HG03066 (cell line): ENCODE measurements around the gene STAC.
A peak's percentile ranks its signal among the peaks of the same experiment; 100 is the strongest.

Source experiments
- ATAC-seq: cut with Tn5 transposase; IDR thresholded peaks from one replicate; pipeline ENCODE4 v1.9.1; 2021; ENCODE audit warnings: low read depth; ENCODE audit not compliant: unreplicated experiment

Gene STAC

GRCh38 chr3:36511791-36512486 lies 131.6 kb downstream of the STAC start:
- ATAC-seq: no peak

DNA sequence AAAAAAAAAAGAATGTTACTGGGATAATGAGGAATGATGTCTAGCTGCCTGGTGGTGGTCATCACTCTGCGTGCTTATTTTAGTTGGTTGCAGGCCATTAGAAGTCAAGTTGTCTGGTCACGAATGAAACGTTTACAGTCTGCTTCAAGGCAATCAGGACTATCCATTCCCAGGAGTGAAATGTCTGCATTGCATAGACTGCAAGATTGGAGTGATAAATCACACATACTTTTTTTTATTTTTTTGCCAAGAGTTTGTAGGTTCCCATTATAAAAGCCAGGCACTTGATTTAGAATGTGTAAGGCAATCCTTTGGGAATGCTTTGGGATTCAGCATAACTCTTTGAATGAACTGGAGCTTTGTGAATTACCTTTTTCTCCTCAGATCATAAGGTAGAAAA lies 132.3 kb downstream of the STAC start:
- ATAC-seq: no peak

GRCh38 chr3:36514171-36514570 lies 133.9 kb downstream of the STAC start:
- no peak for ATAC-seq

- ATAC-seq: no peak
Observed at GRCh38 chr3:36519682-36520081, 139.4 kb downstream of the STAC start.

GRCh38 chr3:36520241-36521006 lies 140.1 kb downstream of the STAC start:
- ATAC-seq: no peak

GRCh38 chr3:36521007-36521379 lies 140.7 kb downstream of the STAC start:
- ATAC-seq: no peak

DNA sequence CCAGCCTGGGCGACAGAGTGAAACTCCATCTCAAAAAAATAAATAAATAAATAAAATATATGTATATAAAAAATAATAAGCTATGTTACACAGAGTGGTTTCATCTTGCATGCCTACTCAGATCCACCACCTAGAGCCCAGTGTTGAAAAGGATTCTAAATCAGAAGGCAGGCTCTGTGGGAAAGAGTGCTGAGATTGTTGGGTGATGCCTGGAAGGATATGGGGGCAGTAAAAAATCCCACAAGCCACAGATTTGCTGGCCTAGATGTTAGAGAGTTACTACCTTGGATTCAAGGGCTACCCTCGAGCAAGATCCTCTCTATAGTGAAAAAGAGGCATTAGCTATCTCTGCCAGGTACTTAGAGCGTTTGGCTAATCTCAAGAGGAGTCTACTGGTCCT lies 144.3 kb downstream of the STAC start:
- ATAC-seq: no peak

- ATAC-seq: no peak
Observed at GRCh38 chr3:36525115-36525801, 145.0 kb downstream of the STAC start.

- ATAC-seq: no peak
Observed at GRCh38 chr3:36538136-36538749, 157.9 kb downstream of the STAC start.

DNA sequence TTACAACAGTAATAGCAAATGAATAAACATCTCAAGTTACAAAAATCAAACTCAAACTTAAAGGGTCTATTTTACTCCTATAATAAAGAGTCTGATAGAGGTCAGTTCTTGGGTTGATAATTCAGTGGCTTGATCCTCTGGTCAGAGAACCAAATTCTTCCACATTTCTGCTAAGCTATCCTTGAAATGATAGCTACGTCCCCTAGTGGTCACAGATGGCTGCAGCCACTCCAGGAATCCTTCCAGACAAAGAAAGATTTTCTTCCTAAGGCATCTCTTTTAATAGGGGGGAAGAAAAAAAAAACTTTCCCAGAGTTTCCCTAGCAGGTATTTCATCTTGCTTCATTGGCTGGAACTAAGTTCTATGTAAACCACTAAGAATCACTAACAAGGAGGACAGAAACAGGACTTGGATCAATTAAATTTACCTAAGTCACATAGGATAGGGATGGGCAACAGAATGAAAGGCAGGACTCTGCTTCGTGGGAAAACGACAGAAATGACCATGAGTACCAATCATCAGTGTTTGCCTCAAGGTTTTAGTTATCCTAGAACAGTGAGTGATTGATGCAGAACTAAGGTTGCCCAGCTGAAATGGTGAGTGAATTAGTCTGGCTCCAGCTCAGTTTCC lies 160.7 kb downstream of the STAC start:
- ATAC-seq: no peak

GRCh38 chr3:36542186-36542585 lies 161.9 kb downstream of the STAC start:
- no peak for ATAC-seq

DNA sequence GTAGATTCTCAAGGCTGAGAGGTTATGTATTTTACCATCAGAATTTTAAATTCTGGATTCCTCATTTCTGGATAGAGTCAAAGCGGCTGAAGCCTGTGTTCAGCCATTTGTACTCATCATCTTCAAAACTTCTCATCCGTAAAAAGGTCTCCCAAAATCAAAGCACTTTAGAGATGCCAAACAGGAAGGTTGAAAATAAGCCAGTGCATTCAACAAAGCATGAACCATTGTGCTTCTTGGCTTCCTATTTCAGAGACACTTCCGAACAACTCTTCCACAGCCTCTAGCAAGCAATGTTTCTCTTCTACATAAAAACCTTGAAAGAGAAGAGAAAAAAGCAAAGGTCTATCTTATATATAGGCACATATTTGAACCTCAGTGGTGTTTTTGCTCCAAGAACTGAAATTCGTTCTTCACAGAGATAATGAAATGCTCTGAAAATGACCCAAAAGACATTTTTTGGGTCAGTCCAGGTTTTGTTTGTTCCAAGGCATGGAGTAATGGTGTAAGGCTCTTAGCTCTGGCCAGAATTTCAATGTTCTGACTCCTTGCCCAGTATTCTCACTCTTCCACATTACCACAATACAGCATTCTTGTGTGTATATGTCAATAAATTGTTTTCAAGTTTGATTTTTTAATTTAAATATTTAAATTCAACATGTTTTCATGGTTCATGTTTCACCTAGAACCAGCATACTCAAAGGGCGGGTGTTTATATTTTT lies 163.1 kb downstream of the STAC start:
- ATAC-seq: no peak

DNA sequence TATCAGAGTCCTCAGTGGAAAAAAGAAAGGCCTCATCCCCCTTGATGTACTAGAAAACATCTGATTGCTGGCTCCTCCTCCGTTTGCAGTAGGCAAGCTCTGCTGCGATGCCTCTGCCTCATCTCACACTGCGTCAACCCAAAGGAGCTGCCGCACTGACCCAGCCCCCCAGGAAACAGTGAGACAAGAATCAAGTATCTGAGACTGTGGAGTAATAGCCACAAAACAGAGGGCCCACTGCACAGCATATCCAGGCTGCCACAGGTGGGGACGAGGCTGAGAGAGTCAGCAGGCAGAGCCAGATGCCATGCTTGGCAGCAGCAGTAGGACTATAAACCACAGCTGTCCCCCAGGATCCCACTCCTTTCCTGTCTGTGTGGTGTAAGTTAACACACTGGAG lies 165.9 kb downstream of the STAC start:
- no peak for ATAC-seq

GRCh38 chr3:36548712-36549111 lies 168.4 kb downstream of the STAC start:
- no peak for ATAC-seq

DNA sequence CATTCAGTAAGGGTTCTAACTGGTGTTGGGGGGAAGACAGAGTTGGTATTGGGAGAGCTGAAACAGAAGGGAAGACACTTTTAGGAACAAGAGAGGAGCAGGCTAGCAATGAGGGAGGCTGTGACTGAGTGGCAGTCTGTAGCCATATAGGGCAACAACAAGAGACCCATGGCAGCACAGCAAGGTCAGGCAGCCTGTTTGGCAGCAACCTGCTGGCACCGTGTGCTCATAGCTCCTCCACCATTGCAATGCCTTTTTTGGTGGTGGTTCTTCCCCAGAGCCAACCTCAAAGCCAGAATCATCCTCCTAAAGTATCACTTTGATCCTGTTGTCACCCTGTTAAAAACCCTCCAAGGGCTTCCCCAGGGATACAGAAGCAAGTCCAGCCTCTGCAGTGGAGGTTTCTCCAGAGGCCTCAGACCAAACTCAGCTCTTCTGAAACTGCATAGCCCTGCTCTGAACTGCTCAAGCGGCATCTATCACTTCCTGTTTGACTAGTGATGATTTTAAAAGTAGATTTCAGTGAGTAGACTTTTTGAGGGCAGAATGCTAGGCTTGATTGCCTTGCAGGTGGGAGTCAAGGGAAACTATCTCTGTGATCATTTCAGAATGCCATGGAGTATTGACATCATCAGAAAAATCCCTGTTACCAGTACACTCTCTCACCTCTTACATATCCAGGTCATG lies 176.9 kb downstream of the STAC start:
- peak; percentile 78 for ATAC-seq

DNA sequence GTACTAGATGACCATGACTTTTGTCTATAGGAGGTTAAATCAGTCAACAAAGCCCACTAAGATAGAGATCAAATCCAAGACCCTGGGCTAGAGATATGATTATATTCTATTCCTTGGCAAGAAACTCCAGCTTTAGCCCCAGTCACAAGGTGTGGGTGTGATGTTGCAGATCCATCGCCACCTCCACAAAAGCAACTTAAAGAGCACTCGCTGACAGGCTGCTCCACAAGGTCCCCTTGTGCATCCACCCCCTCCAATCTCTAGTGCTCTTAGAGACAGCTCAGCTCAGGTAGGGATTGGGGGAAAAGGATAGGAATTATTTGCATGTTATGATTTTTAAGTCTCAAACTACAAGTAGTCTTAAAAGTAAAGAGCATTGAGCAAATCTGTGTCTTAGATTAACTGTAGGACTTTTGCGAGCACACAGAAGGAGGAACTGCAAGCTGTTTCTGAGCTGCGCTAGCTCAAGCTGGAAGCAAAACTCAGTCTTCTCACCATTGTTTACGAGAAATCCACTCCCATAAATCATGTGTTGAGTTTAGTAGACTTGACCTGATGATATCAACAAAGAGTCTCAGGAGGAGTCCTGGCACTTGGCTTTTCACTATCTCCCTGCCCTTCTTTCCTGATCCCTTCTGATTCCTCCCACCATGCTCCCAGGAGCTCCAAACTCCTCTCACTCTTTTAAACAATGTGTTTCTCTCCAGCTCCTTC lies 177.6 kb downstream of the STAC start:
- no peak for ATAC-seq

- no peak for ATAC-seq
Observed at GRCh38 chr3:36558961-36559360, 178.7 kb downstream of the STAC start.

GRCh38 chr3:36560685-36561084 lies 180.4 kb downstream of the STAC start:
- no peak for ATAC-seq

- ATAC-seq: no peak
Observed at GRCh38 chr3:36561601-36562000, 181.3 kb downstream of the STAC start.
